ENCODE results near the gene SDK2.

SDK2 gene

DNA sequence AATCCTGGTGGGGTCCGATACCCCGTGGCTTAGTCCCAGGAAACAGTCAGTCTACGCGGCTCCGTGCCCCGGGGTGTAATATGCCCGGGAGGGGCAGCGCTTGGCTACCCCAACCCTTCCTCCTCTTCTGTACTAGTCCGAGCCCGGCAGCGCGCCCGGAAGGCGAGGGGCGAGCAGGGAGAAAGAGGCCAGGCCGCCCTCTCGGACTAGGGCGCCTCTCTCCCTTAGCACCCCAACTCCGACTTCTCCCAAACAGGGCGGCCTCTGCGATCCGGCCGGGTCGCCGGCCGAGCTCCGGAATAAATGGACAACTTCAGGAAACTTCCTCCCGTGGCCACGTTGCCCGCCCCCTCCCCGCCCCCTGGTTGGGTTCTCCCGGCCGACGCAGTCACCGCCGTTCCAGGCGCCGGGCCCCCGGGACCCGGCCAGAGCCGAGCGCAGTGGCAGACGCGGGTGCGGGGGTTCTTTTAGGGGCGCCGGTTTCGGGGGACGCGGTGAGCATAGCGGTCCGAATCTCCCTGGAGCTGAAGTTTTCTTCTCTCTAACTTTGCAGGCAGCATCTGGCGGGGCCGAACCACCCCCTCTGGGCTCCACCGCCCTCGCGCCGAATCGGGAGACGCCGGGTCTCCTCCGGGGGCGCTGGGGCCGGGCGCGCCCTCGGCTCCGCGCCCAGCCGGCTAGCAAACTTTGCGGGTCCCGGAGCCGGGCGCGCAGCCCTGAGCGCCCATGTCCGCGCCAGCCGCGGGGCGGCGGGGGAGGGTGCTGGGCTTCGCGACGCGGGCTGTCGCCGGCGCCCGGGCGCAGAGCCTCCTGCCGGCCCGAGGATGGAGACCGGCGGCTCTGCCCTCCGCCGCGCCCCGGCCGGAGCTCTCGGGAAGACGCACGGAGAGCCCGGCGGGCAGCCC lies at the start of gene SDK2:
Gene SDK2, minus strand, starts transcription at position 301 of the 905 bp plus-strand sequence. CDS start 357 bp downstream, outside the sequence.
- no peaks in the 10 kb centered on the region for H3K36me3 ChIP-seq (ENCODE audit: control insufficient read depth, low read length)
- peaks cover 19% of the 10 kb centered on the region for H3K4me1 ChIP-seq (ENCODE audit: control insufficient read depth, low read length)
- no peaks in the 10 kb centered on the region for H4K20me1 ChIP-seq (ENCODE audit: control insufficient read depth, insufficient read depth, low read depth, low read length)
- TF ChIP-seq CTCF (IDR thresholded peaks at IDR 0.05; ENCODE audit: low read depth, low read length, poor library complexity, severe bottlenecking) (no peak), EZH2phosphoT487 (IDR thresholded peaks at IDR 0.05; ENCODE audit: borderline replicate concordance, low read length) (0 out of 2 replicates have a peak, but pooled peaks have one; percentile 91)
- H3K9me3 ChIP-seq (ENCODE audit: control insufficient read depth, insufficient read depth, low read length) = no peaks in the 10 kb centered on the region
- H3K9me2 ChIP-seq (replicated peaks; ENCODE audit: control insufficient read depth, low read length) = no peaks in the 10 kb centered on the region
- peak within 1 kb of the TSS; percentile 31 for H3K4me2 ChIP-seq (ENCODE audit: low read length)
- H3K79me2 ChIP-seq (ENCODE audit: control insufficient read depth, low read length) = no peaks in the 10 kb centered on the region
- H3K27me3 ChIP-seq (ENCODE audit: control insufficient read depth, low read length) = peaks cover 61% of the 10 kb centered on the region
- H3K4me3 ChIP-seq (ENCODE audit: low read length) = peak within 1 kb of the TSS; percentile 44
- H3K27ac ChIP-seq (ENCODE audit: low read depth, low read length) = no peak within 1 kb of the TSS
- no peaks in the 10 kb centered on the region for H3F3A ChIP-seq (ENCODE audit: control insufficient read depth, insufficient read depth)

DNA sequence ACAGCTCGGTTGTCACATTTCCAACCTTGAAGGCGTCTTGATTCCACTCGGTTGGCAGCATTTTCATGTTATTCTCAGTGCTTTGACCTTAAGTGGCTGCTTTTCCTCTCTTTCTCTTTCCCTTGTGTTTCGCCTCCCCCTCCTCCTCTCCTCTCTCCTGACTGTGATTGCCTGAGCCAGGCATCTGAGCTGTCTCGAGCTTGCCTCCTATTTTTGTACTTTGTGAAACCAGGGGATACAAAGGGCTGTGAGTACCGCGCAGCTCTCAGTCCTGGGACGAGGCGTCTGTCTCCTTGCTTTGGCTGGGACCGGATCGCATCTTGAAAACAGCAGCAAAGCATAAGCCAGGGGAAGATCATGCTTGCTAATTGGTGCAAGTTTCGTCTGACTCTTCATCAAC lies 48.8 kb upstream of the SDK2 start:
- no peak overlapping the region for H3K27ac ChIP-seq (ENCODE audit: low read depth, low read length)
- peaks cover 6% of the 10 kb centered on the region; the same call in 1 of the 2 replicates for H3K9me3 ChIP-seq (ENCODE audit: control insufficient read depth, insufficient read depth, low read length)
- no peak overlapping the region for H3K4me2 ChIP-seq (ENCODE audit: low read length)
- H3K9me2 ChIP-seq (replicated peaks; ENCODE audit: control insufficient read depth, low read length) = no peaks in the 10 kb centered on the region
- no peak overlapping the region for H3K4me3 ChIP-seq (ENCODE audit: low read length)
- no peaks in the 10 kb centered on the region for H3K27me3 ChIP-seq (ENCODE audit: control insufficient read depth, low read length)
- H3K4me1 ChIP-seq (ENCODE audit: control insufficient read depth, low read length) = no peaks in the 10 kb centered on the region
- no peak for TF ChIP-seq CTCF (IDR thresholded peaks at IDR 0.05; ENCODE audit: low read depth, low read length, poor library complexity, severe bottlenecking)
- no peak for TF ChIP-seq EZH2phosphoT487 (IDR thresholded peaks at IDR 0.05; ENCODE audit: borderline replicate concordance, low read length)
- no peaks in the 10 kb centered on the region for H4K20me1 ChIP-seq (ENCODE audit: control insufficient read depth, insufficient read depth, low read depth, low read length)
- no peaks in the 10 kb centered on the region for H3K79me2 ChIP-seq (ENCODE audit: control insufficient read depth, low read length)
- H3K36me3 ChIP-seq (ENCODE audit: control insufficient read depth, low read length) = no peaks in the 10 kb centered on the region
- 0 out of 2 replicates have a peak, but pooled peaks cover 3% of the 10 kb centered on the region for H3F3A ChIP-seq (ENCODE audit: control insufficient read depth, insufficient read depth)

DNA sequence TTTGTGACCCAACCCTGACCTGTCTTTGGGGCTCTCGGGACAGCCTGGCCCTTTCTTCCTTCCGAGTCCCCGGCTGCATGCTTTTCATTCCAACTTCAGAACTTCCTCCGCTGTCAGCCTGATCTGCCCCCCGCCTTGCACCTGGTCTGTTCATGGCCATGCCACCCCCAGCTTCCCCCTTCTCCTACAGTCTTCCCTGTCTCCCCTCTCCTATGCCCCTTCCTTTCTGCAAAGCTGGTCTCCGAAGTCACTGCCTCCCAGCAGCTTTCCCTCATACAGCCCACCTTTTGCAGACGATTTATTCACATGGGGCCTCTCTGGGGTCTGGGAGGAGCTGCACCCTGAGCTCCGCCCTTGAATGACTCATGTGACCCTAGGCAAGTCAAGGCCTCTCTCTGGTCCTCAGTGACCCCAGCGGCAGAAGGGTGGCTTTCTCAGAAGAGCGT lies 47.1 kb upstream of the SDK2 start:
- no peaks in the 10 kb centered on the region for H3K36me3 ChIP-seq (ENCODE audit: control insufficient read depth, low read length)
- no peak overlapping the region for H3K4me2 ChIP-seq (ENCODE audit: low read length)
- TF ChIP-seq CTCF (IDR thresholded peaks at IDR 0.05; ENCODE audit: low read depth, low read length, poor library complexity, severe bottlenecking) (no peak), EZH2phosphoT487 (IDR thresholded peaks at IDR 0.05; ENCODE audit: borderline replicate concordance, low read length) (no peak)
- H3K27me3 ChIP-seq (ENCODE audit: control insufficient read depth, low read length) = no peaks in the 10 kb centered on the region
- H3K79me2 ChIP-seq (ENCODE audit: control insufficient read depth, low read length) = no peaks in the 10 kb centered on the region
- no peaks in the 10 kb centered on the region for H3K9me2 ChIP-seq (replicated peaks; ENCODE audit: control insufficient read depth, low read length)
- peaks cover 6% of the 10 kb centered on the region; the same call in 1 of the 2 replicates for H3K9me3 ChIP-seq (ENCODE audit: control insufficient read depth, insufficient read depth, low read length)
- no peak overlapping the region for H3K4me3 ChIP-seq (ENCODE audit: low read length)
- no peaks in the 10 kb centered on the region for H4K20me1 ChIP-seq (ENCODE audit: control insufficient read depth, insufficient read depth, low read depth, low read length)
- H3K4me1 ChIP-seq (ENCODE audit: control insufficient read depth, low read length) = no peaks in the 10 kb centered on the region
- 0 out of 2 replicates have a peak, but pooled peaks cover 3% of the 10 kb centered on the region for H3F3A ChIP-seq (ENCODE audit: control insufficient read depth, insufficient read depth)
- no peak overlapping the region for H3K27ac ChIP-seq (ENCODE audit: low read depth, low read length)

All from DOHH2 (cell line).